H9 (cell line): ENCODE data around the gene NPY1R. TPM values are rescaled to one million over a fixed set of nuclear protein-coding genes. Genes with fewer than 3 reads are reported as not detected.

Experiments
- DNase-seq: peaks from one replicate; pipeline ENCODE4 v3.0.0-alpha.2; 2017
- H2AFZ ChIP-seq: one replicate; pipeline ENCODE4 v1.6.1; 2013; ENCODE audit warnings: mild to moderate bottlenecking, low read length, control low read depth, moderate library complexity
- H2AK5ac ChIP-seq: 2 replicates; pipeline ENCODE4 v1.6.1; 2013; ENCODE audit warnings: low read length, control low read depth, mixed read lengths; ENCODE audit not compliant: insufficient read length
- H2BK120ac ChIP-seq: one replicate; pipeline ENCODE4 v1.6.1; 2013; ENCODE audit warnings: low read depth, mild to moderate bottlenecking, low read length, control low read depth, inconsistent platforms; ENCODE audit not compliant: poor library complexity, severe bottlenecking
- H2BK12ac ChIP-seq: 2 replicates; pipeline ENCODE4 v1.6.1; 2013; ENCODE audit warnings: low read length, control low read depth, mixed read lengths, low read depth; ENCODE audit not compliant: insufficient read length
- H2BK15ac ChIP-seq: 2 replicates; pipeline ENCODE4 v1.6.1; 2013; ENCODE audit warnings: low read depth, low read length, control low read depth
- H2BK20ac ChIP-seq: one replicate; pipeline ENCODE4 v1.6.1; 2013; ENCODE audit warnings: low read depth, mild to moderate bottlenecking, low read length, control low read depth, inconsistent platforms; ENCODE audit not compliant: poor library complexity, severe bottlenecking
- H2BK5ac ChIP-seq: 2 replicates; pipeline ENCODE4 v1.6.1; 2013; ENCODE audit warnings: low read length, control low read depth, mixed read lengths; ENCODE audit not compliant: insufficient read length
- H3K14ac ChIP-seq: 2 replicates; pipeline ENCODE4 v1.6.1; 2013; ENCODE audit warnings: low read length, control low read depth; ENCODE audit not compliant: insufficient read depth
- H3K18ac ChIP-seq: 2 replicates; pipeline ENCODE4 v1.6.1; 2013; ENCODE audit warnings: low read depth, mild to moderate bottlenecking, mixed read lengths, low read length, control low read depth; ENCODE audit not compliant: insufficient read length
- H3K23ac ChIP-seq: 2 replicates; pipeline ENCODE4 v1.6.1; 2013; ENCODE audit warnings: low read length, control low read depth, mixed read lengths, low read depth; ENCODE audit not compliant: insufficient read length
- H3K23me2 ChIP-seq: 2 replicates; pipeline ENCODE4 v1.6.1; 2013; ENCODE audit warnings: low read depth, mild to moderate bottlenecking, mixed read lengths, low read length, control low read depth; ENCODE audit not compliant: insufficient read length, poor library complexity, severe bottlenecking
- H3K27ac ChIP-seq: 2 replicates; pipeline ENCODE4 v1.5.1; 2013; ENCODE audit warnings: low read length, control low read depth, mixed read lengths, low read depth; ENCODE audit not compliant: insufficient read length
- H3K27me3 ChIP-seq: 2 replicates; pipeline ENCODE4 v1.6.1; 2013; ENCODE audit warnings: low read length, control low read depth, inconsistent platforms; ENCODE audit not compliant: insufficient read depth
- H3K4ac ChIP-seq: 2 replicates; pipeline ENCODE4 v1.6.1; 2013; ENCODE audit warnings: low read depth, mild to moderate bottlenecking, control low read depth, inconsistent platforms, low read length, moderate library complexity
- H3K4me1 ChIP-seq: 2 replicates; pipeline ENCODE4 v1.6.1; 2013; ENCODE audit warnings: low read length, control low read depth, inconsistent platforms; ENCODE audit not compliant: insufficient read depth
- H3K4me2 ChIP-seq: 2 replicates; pipeline ENCODE4 v1.6.1; 2013; ENCODE audit warnings: low read length, control low read depth, mixed read lengths; ENCODE audit not compliant: insufficient read length, insufficient read depth
- H3K56ac ChIP-seq: 2 replicates; pipeline ENCODE4 v1.6.1; 2013; ENCODE audit warnings: low read depth, mild to moderate bottlenecking, mixed read lengths, low read length, control low read depth; ENCODE audit not compliant: insufficient read length
- H3K79me1 ChIP-seq: 2 replicates; pipeline ENCODE4 v1.6.1; 2013; ENCODE audit warnings: low read depth, mild to moderate bottlenecking, moderate library complexity, low read length, control low read depth, inconsistent platforms; ENCODE audit not compliant: insufficient read depth, poor library complexity, severe bottlenecking
- H3K79me2 ChIP-seq: 2 replicates; pipeline ENCODE4 v1.6.1; 2013; ENCODE audit warnings: low read length, control low read depth, inconsistent platforms; ENCODE audit not compliant: insufficient read depth
- H3K9ac ChIP-seq: 2 replicates; pipeline ENCODE4 v1.6.1; 2013; ENCODE audit warnings: low read length, control low read depth, mixed read lengths; ENCODE audit not compliant: insufficient read length; ENCODE audit errors: extremely low read depth
- H3K9me3 ChIP-seq: one replicate; pipeline ENCODE4 v1.6.1; 2013; ENCODE audit warnings: low read depth, low read length, inconsistent platforms; ENCODE audit not compliant: control insufficient read depth
- H3T11ph ChIP-seq: one replicate; pipeline ENCODE4 v1.6.1; 2013; ENCODE audit warnings: mild to moderate bottlenecking, low read length, control low read depth, inconsistent platforms
- H4K20me1 ChIP-seq: one replicate; pipeline ENCODE4 v1.6.1; 2013; ENCODE audit not compliant: control insufficient read depth, insufficient read length, insufficient read depth
- H4K5ac ChIP-seq: 2 replicates; pipeline ENCODE4 v1.6.1; 2013; ENCODE audit warnings: low read depth, mild to moderate bottlenecking, mixed read lengths, low read length, control low read depth; ENCODE audit not compliant: insufficient read length
- H4K8ac ChIP-seq: replicated peaks from 2 replicates; pipeline ENCODE4 v1.6.1; 2013; ENCODE audit warnings: low read length, control low read depth, mixed read lengths, low read depth; ENCODE audit not compliant: insufficient read length
- H4K91ac ChIP-seq: 2 replicates; pipeline ENCODE4 v1.6.1; 2013; ENCODE audit warnings: low read depth, mild to moderate bottlenecking, moderate library complexity, mixed read lengths, low read length, control low read depth; ENCODE audit not compliant: insufficient read length
- H3K27ac Mint-ChIP-seq, 3 experiments: 2 replicates in 2 of 3; 3 replicates in 1 of 3; pipeline ENCODE4 v1.8.0; 2020 to 2021; ENCODE audit warnings: mixed read lengths in 3 of 3, mild to moderate bottlenecking in 1 of 3, moderate library complexity in 1 of 3
- H3K27me3 Mint-ChIP-seq: 2 replicates; pipeline ENCODE4 v1.8.0; 2021; ENCODE audit warnings: low read depth, mild to moderate bottlenecking, moderate library complexity, mixed read lengths
- H3K36me3 Mint-ChIP-seq, 3 experiments: 2 replicates in 2 of 3; 3 replicates in 1 of 3; pipeline ENCODE4 v1.8.0; 2020 to 2021; ENCODE audit warnings: low read depth in 3 of 3, mixed read lengths in 3 of 3; ENCODE audit not compliant: insufficient read depth in 1 of 3
- H3K4me1 Mint-ChIP-seq, 2 experiments: 2 replicates each; pipeline ENCODE4 v1.8.0; 2020; ENCODE audit warnings: mixed read lengths in 2 of 2
- H3K4me3 Mint-ChIP-seq, 2 experiments: 2 replicates in 1 of 2; 3 replicates in 1 of 2; pipeline ENCODE4 v1.8.0; 2020 to 2021; ENCODE audit warnings: mild to moderate bottlenecking in 2 of 2, mixed read lengths in 2 of 2, moderate library complexity in 1 of 2
- H3K9me3 Mint-ChIP-seq, 2 experiments: 2 replicates in 1 of 2; 3 replicates in 1 of 2; pipeline ENCODE4 v1.8.0; 2020; ENCODE audit warnings: mild to moderate bottlenecking in 2 of 2, mixed read lengths in 2 of 2, moderate library complexity in 1 of 2
- CTCF ChIP-seq: fragments of 200-600 bp; sonication (generic); conservative IDR thresholded peaks from 3 replicates; pipeline ENCODE4 v1.8.0; 2021; ENCODE audit warnings: antibody characterized with exemption, mild to moderate bottlenecking
- WGBS: extraction: QIAGEN DNeasy Blood & Tissue Kit; methylation state at CpG from one replicate; pipeline ENCODE4 v1.1.7; 2013; ENCODE audit warnings: missing lambda C conversion rate, low lambda C conversion rate, mixed read lengths; ENCODE audit not compliant: insufficient read length; ENCODE audit errors: extremely low coverage; 5-methylcytosine and 5-hydroxymethylcytosine counted together
- total RNA-seq: library from RNA; stranded (reverse); gene quantifications from 2 replicates; pipeline ENCODE4 v1.2.1, GENCODE V29; 2021

NPY1R gene
- total RNA-seq, 1 experiment from 2014 or later: 27.3 TPM

GRCh38 chr4:163317110-163317509, 15.3 kb downstream of the NPY1R start:
- Histone ChIP-seq H3K4ac (no peak overlapping the region), H4K8ac (no peak overlapping the region), H3K56ac (no peak overlapping the region), H4K91ac (no peak overlapping the region), H3K79me2 (no peaks in the 10 kb centered on the region), H3K9me3 (peaks cover 13% of the 10 kb centered on the region), H4K5ac (no peak overlapping the region), H3T11ph (no peak overlapping the region), H2BK20ac (no peak overlapping the region), H3K9ac (no peak overlapping the region), H2BK12ac (no peak overlapping the region), H3K27ac (no peak overlapping the region), H3K4me2 (no peak overlapping the region), H3K23ac (no peak overlapping the region), H3K4me1 (no peaks in the 10 kb centered on the region), H3K18ac (no peak overlapping the region), H2BK5ac (no peak overlapping the region), H3K79me1 (no peaks in the 10 kb centered on the region), H3K14ac (no peak overlapping the region), H2AFZ (no peak overlapping the region), H3K23me2 (no peaks in the 10 kb centered on the region), H2AK5ac (no peak overlapping the region), H2BK15ac (no peak overlapping the region), H4K20me1 (no peaks in the 10 kb centered on the region), H3K27me3 (no peaks in the 10 kb centered on the region), H2BK120ac (no peak overlapping the region)
- no peaks in the 10 kb centered on the region; the same call in 1 of the 2 replicates for H3K27me3 Mint-ChIP-seq
- H3K4me3 Mint-ChIP-seq: no peak overlapping the region
- no peak for DNase-seq
- peaks cover 2 to 9% of the 10 kb centered on the region in 2 experiments for H3K4me1 Mint-ChIP-seq
- WGBS: no CpG with 5 or more reads among the region's 1 CpG
- TF ChIP-seq CTCF: no peak
- peaks cover 49 to 52% of the 10 kb centered on the region in 2 experiments for H3K9me3 Mint-ChIP-seq
- peaks cover 22 to 47% (median 35%) of the 10 kb centered on the region in 3 experiments for H3K36me3 Mint-ChIP-seq
- no peak overlapping the region; a peak in 1 of 7 replicates for H3K27ac Mint-ChIP-seq
